Measurements from ENCODE around the gene MAFF. TPM values are rescaled to one million over a fixed set of nuclear protein-coding genes. Genes with fewer than 3 reads are reported as not detected.

The MAFF gene
- total and polyA plus RNA-seq, 3 experiments from 2014 or later = 4.6 to 7.8 (median 7.4) TPM

- H3K9me3 Mint-ChIP-seq = no peaks in the 10 kb centered on the region
- POLR2A ChIA-PET = no interaction called here
- H3K9me3 ChIP-seq (ENCODE audit: low read length) = no peaks in the 10 kb centered on the region
- H3K27me3 Mint-ChIP-seq = no peaks in the 10 kb centered on the region
- no peak overlapping the region for H3K27ac ChIP-seq (ENCODE audit: low read depth, low read length)
- peaks cover 0 to 26% (median 2%) of the 10 kb centered on the region in 3 donors for H3K36me3 Mint-ChIP-seq
- no peak overlapping the region for H3K4me3 Mint-ChIP-seq
- CTCF ChIA-PET = interaction anchor here (1.3 to 2.8 kb wide), 2 partner anchors 12 to 104 kb away, joined by 4 to 9 read pairs; no protein-coding TSS in a partner anchor
- DNase-seq = peak in 3 of 5 donors; percentile 26 to 56 (median 40)
- H3K36me3 ChIP-seq (ENCODE audit: insufficient read depth, low read length) = no peaks in the 10 kb centered on the region
- peaks cover 16 to 32% (median 23%) of the 10 kb centered on the region in 3 donors for H3K4me1 Mint-ChIP-seq
- peaks cover 8% of the 10 kb centered on the region for H3K4me1 ChIP-seq (ENCODE audit: insufficient read depth, low read length)
- H3K4me3 ChIP-seq (ENCODE audit: low read length) = no peak overlapping the region
- H3K27me3 ChIP-seq (ENCODE audit: insufficient read depth, low read length, poor library complexity, severe bottlenecking) = no peaks in the 10 kb centered on the region
- peak overlapping the region; percentile 59 to 91 (median 78) for H3K27ac Mint-ChIP-seq
Measured at GRCh38 chr22:38218661-38219622, 17.1 kb downstream of the MAFF start.

GRCh38 chr22:38219632-38220031 lies 17.8 kb downstream of the MAFF start:
- H3K27me3 ChIP-seq (ENCODE audit: insufficient read depth, low read length, poor library complexity, severe bottlenecking) = no peaks in the 10 kb centered on the region
- ChIA-PET POLR2A (no interaction called here), CTCF (interaction anchor here (1.3 kb wide), 1 partner anchor 105 kb away, joined by 4 read pairs; no protein-coding TSS in a partner anchor)
- peaks cover 6% of the 10 kb centered on the region for H3K4me1 ChIP-seq (ENCODE audit: insufficient read depth, low read length)
- no peaks in the 10 kb centered on the region for H3K9me3 Mint-ChIP-seq
- no peaks in the 10 kb centered on the region for H3K9me3 ChIP-seq (ENCODE audit: low read length)
- no peaks in the 10 kb centered on the region for H3K27me3 Mint-ChIP-seq
- H3K4me1 Mint-ChIP-seq = peaks cover 16 to 27% (median 23%) of the 10 kb centered on the region in 3 donors
- peaks cover 0 to 31% (median 2%) of the 10 kb centered on the region in 3 donors for H3K36me3 Mint-ChIP-seq
- no peak overlapping the region for H3K4me3 ChIP-seq (ENCODE audit: low read length)
- no peak overlapping the region for H3K27ac ChIP-seq (ENCODE audit: low read depth, low read length)
- peak overlapping the region; percentile 59 to 91 (median 69) for H3K27ac Mint-ChIP-seq
- H3K4me3 Mint-ChIP-seq = no peak overlapping the region
- DNase-seq = no peak
- H3K36me3 ChIP-seq (ENCODE audit: insufficient read depth, low read length) = no peaks in the 10 kb centered on the region

- H3K27ac ChIP-seq (ENCODE audit: low read depth, low read length) = no peak overlapping the region
- no peaks in the 10 kb centered on the region for H3K27me3 ChIP-seq (ENCODE audit: insufficient read depth, low read length, poor library complexity, severe bottlenecking)
- Mint-ChIP-seq H3K9me3 (no peaks in the 10 kb centered on the region), H3K4me1 (peaks cover 13 to 22% (median 20%) of the 10 kb centered on the region in 3 donors), H3K4me3 (no peak overlapping the region), H3K36me3 (peaks cover 0 to 36% (median 2%) of the 10 kb centered on the region in 3 donors), H3K27me3 (no peaks in the 10 kb centered on the region), H3K27ac (peak overlapping the region in 5 of 8 donors; percentile 39 to 83 (median 66))
- no peaks in the 10 kb centered on the region for H3K36me3 ChIP-seq (ENCODE audit: insufficient read depth, low read length)
- H3K4me1 ChIP-seq (ENCODE audit: insufficient read depth, low read length) = peaks cover 6% of the 10 kb centered on the region
- no peaks in the 10 kb centered on the region for H3K9me3 ChIP-seq (ENCODE audit: low read length)
- POLR2A ChIA-PET = no interaction called here
- H3K4me3 ChIP-seq (ENCODE audit: low read length) = no peak overlapping the region
- DNase-seq = no peak
- CTCF ChIA-PET = interaction anchor here (1.3 kb wide), 1 partner anchor 106 kb away, joined by 4 read pairs; no protein-coding TSS in a partner anchor
Measured at GRCh38 chr22:38220163-38220562, 18.4 kb downstream of the MAFF start.

GRCh38 chr22:38220653-38221386 lies 19.0 kb downstream of the MAFF start:
- no peaks in the 10 kb centered on the region for H3K27me3 Mint-ChIP-seq
- CTCF ChIA-PET = no interaction called here
- POLR2A ChIA-PET = no interaction called here

GRCh38 chr22:38221407-38221806 lies 19.6 kb downstream of the MAFF start:
- Histone ChIP-seq H3K4me1 (ENCODE audit: insufficient read depth, low read length) (peaks cover 6% of the 10 kb centered on the region), H3K27ac (ENCODE audit: low read depth, low read length) (no peak overlapping the region), H3K9me3 (ENCODE audit: low read length) (no peaks in the 10 kb centered on the region), H3K27me3 (ENCODE audit: insufficient read depth, low read length, poor library complexity, severe bottlenecking) (no peaks in the 10 kb centered on the region), H3K36me3 (ENCODE audit: insufficient read depth, low read length) (no peaks in the 10 kb centered on the region), H3K4me3 (ENCODE audit: low read length) (no peak overlapping the region)
- peaks cover 0 to 44% (median under 1%) of the 10 kb centered on the region in 3 donors for H3K36me3 Mint-ChIP-seq
- no peak for DNase-seq
- H3K9me3 Mint-ChIP-seq = no peaks in the 10 kb centered on the region
- POLR2A ChIA-PET = no interaction called here
- H3K27me3 Mint-ChIP-seq = no peaks in the 10 kb centered on the region
- no peak overlapping the region for H3K4me3 Mint-ChIP-seq
- CTCF ChIA-PET = no interaction called here
- peak overlapping the region in 2 of 8 donors; percentile 33 to 51 for H3K27ac Mint-ChIP-seq
- H3K4me1 Mint-ChIP-seq = peaks cover 12 to 21% (median 19%) of the 10 kb centered on the region in 3 donors

More at GRCh38 chr22:38220653-38221386, 19.0 kb downstream of the MAFF start:
- no peaks in the 10 kb centered on the region for H3K9me3 Mint-ChIP-seq
- peaks cover 0 to 43% (median 2%) of the 10 kb centered on the region in 3 donors for H3K36me3 Mint-ChIP-seq
- no peak for DNase-seq
- H3K27ac ChIP-seq (ENCODE audit: low read depth, low read length) = no peak overlapping the region
- H3K9me3 ChIP-seq (ENCODE audit: low read length) = no peaks in the 10 kb centered on the region
- H3K4me1 Mint-ChIP-seq = peaks cover 12 to 21% (median 19%) of the 10 kb centered on the region in 3 donors
- H3K36me3 ChIP-seq (ENCODE audit: insufficient read depth, low read length) = no peaks in the 10 kb centered on the region
- H3K4me3 Mint-ChIP-seq = no peak overlapping the region
- H3K4me1 ChIP-seq (ENCODE audit: insufficient read depth, low read length) = peaks cover 6% of the 10 kb centered on the region
- H3K27me3 ChIP-seq (ENCODE audit: insufficient read depth, low read length, poor library complexity, severe bottlenecking) = no peaks in the 10 kb centered on the region
- H3K27ac Mint-ChIP-seq = peak overlapping the region in 3 of 8 donors; percentile 33 to 70 (median 51)
- H3K4me3 ChIP-seq (ENCODE audit: low read length) = no peak overlapping the region

GRCh38 chr22:38221908-38222796 lies 20.4 kb downstream of the MAFF start:
- no peak overlapping the region for H3K27ac ChIP-seq (ENCODE audit: low read depth, low read length)
- Mint-ChIP-seq H3K27me3 (no peaks in the 10 kb centered on the region), H3K9me3 (no peaks in the 10 kb centered on the region), H3K27ac (peak overlapping the region in 5 of 8 donors; percentile 17 to 85 (median 45)), H3K4me1 (peaks cover 12 to 19% (median 18%) of the 10 kb centered on the region in 3 donors), H3K36me3 (peaks cover 0 to 44% (median 0%) of the 10 kb centered on the region in 3 donors), H3K4me3 (no peak overlapping the region)
- no peak overlapping the region for H3K4me3 ChIP-seq (ENCODE audit: low read length)
- no peaks in the 10 kb centered on the region for H3K27me3 ChIP-seq (ENCODE audit: insufficient read depth, low read length, poor library complexity, severe bottlenecking)
- no peaks in the 10 kb centered on the region for H3K9me3 ChIP-seq (ENCODE audit: low read length)
- CTCF ChIA-PET = no interaction called here
- POLR2A ChIA-PET = no interaction called here
- no peak for DNase-seq
- no peaks in the 10 kb centered on the region for H3K36me3 ChIP-seq (ENCODE audit: insufficient read depth, low read length)
- H3K4me1 ChIP-seq (ENCODE audit: insufficient read depth, low read length) = peaks cover 6% of the 10 kb centered on the region

GRCh38 chr22:38222797-38223119 lies 21.0 kb downstream of the MAFF start:
- Histone ChIP-seq H3K4me3 (ENCODE audit: low read length) (no peak overlapping the region), H3K36me3 (ENCODE audit: insufficient read depth, low read length) (no peaks in the 10 kb centered on the region), H3K9me3 (ENCODE audit: low read length) (no peaks in the 10 kb centered on the region), H3K4me1 (ENCODE audit: insufficient read depth, low read length) (peaks cover 6% of the 10 kb centered on the region), H3K27ac (ENCODE audit: low read depth, low read length) (no peak overlapping the region), H3K27me3 (ENCODE audit: insufficient read depth, low read length, poor library complexity, severe bottlenecking) (no peaks in the 10 kb centered on the region)
- H3K4me1 Mint-ChIP-seq = peaks cover 12 to 18% (median 18%) of the 10 kb centered on the region in 3 donors
- ChIA-PET CTCF (no interaction called here), POLR2A (no interaction called here)
- peak overlapping the region in 1 of 8 donors; percentile 14 for H3K27ac Mint-ChIP-seq
- DNase-seq = no peak
- H3K36me3 Mint-ChIP-seq = peaks cover 0 to 48% (median 0%) of the 10 kb centered on the region in 3 donors
- no peaks in the 10 kb centered on the region for H3K9me3 Mint-ChIP-seq
- H3K4me3 Mint-ChIP-seq = no peak overlapping the region
- no peaks in the 10 kb centered on the region for H3K27me3 Mint-ChIP-seq

Data from CD8-positive, alpha-beta memory T cell (primary cell).